LHCN-M2 (cell line): ENCODE results near the gene AGFG1. TPM values are rescaled to one million over a fixed set of nuclear protein-coding genes. Genes with fewer than 3 reads are reported as not detected.

ENCODE experiments used
- DNase-seq: peaks from one replicate; pipeline ENCODE4 v3.0.0-alpha.2; 2012; ENCODE audit warnings: low read depth
- polyA plus RNA-seq: library from polyadenylated mRNA; unstranded; fragments of >200 nt; gene quantifications from one replicate; pipeline ENCODE4 v1.2.1, GENCODE V29; 2012; ENCODE audit warnings: missing spikeins
- total RNA-seq: library from RNA; depleted of rRNA; stranded (reverse); fragments of >200 nt; gene quantifications from 2 replicates; pipeline ENCODE4 v1.2.3, GENCODE V29; 2014; rRNA removed

AGFG1 gene
- 63.1 and 97.9 TPM in 2 replicates for total RNA-seq
- polyA plus RNA-seq: 40.9 TPM

- DNase-seq: peak; percentile 72
Measured at GRCh38 chr2:227471924-227472264, at the start of gene AGFG1. TSS of gene AGFG1 (plus strand) at chr2:227472156. CDS start at chr2:227472422, 266 bp downstream.

GRCh38 chr2:227423656-227424499 is 48.1 kb upstream of the AGFG1 start:
- no peak for DNase-seq

GRCh38 chr2:227428731-227429285 is 43.1 kb upstream of the AGFG1 start:
- no peak for DNase-seq

GRCh38 chr2:227430639-227431038 is 41.3 kb upstream of the AGFG1 start:
- DNase-seq: no peak

GRCh38 chr2:227433171-227433570 is 38.8 kb upstream of the AGFG1 start:
- DNase-seq: no peak

GRCh38 chr2:227436436-227437174 is 35.4 kb upstream of the AGFG1 start:
- DNase-seq: no peak

GRCh38 chr2:227439214-227439613 is 32.7 kb upstream of the AGFG1 start:
- DNase-seq: no peak

GRCh38 chr2:227442639-227443038 is 29.3 kb upstream of the AGFG1 start:
- no peak for DNase-seq

- no peak for DNase-seq
Measured at GRCh38 chr2:227443889-227444568, 27.9 kb upstream of the AGFG1 start.

- peak; percentile 78 for DNase-seq
Measured at GRCh38 chr2:227447606-227448005, 24.4 kb upstream of the AGFG1 start.

GRCh38 chr2:227450311-227450841 is 21.6 kb upstream of the AGFG1 start:
- DNase-seq: no peak

GRCh38 chr2:227450926-227451654 is 20.9 kb upstream of the AGFG1 start:
- DNase-seq: no peak

- DNase-seq: no peak
Measured at GRCh38 chr2:227451655-227451992, 20.3 kb upstream of the AGFG1 start.

- no peak for DNase-seq
Measured at GRCh38 chr2:227453810-227454209, 18.1 kb upstream of the AGFG1 start.

GRCh38 chr2:227454323-227454860 is 17.6 kb upstream of the AGFG1 start:
- no peak for DNase-seq

GRCh38 chr2:227455200-227455599 is 16.8 kb upstream of the AGFG1 start:
- no peak for DNase-seq

GRCh38 chr2:227456102-227456501 is 15.9 kb upstream of the AGFG1 start:
- DNase-seq: no peak

- no peak for DNase-seq
Measured at GRCh38 chr2:227456772-227457171, 15.2 kb upstream of the AGFG1 start.

- peak; percentile 33 for DNase-seq
Measured at GRCh38 chr2:227460070-227460485, 11.9 kb upstream of the AGFG1 start.

GRCh38 chr2:227460833-227461232 is 11.1 kb upstream of the AGFG1 start:
- no peak for DNase-seq
